Measurements from ENCODE around the gene OTUB1.

Gene OTUB1

DNA sequence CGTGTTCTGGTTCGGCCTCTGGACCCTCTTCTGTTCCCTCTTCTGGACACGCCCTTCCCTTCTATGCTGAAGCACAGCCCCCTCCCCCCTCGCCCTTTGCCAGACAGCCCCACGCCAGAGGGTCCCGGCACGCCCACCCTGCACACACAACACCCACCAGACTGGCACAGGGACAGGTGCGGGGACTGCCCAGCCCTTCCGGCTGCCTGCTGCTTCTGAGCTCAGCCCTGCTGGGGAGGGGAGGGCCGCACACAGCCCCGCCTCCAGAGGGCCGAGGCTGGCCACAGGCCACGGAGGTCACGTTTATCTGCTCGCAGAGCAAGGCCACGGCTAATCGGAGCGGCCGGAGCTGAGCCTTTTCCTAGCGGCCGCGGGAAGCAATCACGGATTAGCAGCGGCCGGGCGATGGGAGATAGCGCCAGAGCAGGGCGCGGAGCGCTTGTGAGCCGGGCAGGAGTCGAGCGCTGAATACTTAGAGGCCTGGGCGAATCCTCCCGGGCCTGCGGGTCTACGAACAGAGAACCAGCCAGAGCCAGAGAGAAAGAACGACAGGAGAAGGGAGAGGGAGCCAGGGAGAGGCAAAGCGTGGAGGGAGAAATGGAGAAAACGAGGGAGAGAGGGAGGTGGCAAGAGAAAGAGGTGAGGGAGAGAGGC lies 21.5 kb downstream of the OTUB1 start:
- Histone ChIP-seq H3K4me2 (ENCODE audit: low read depth, low read length, poor library complexity, severe bottlenecking) (no peak overlapping the region), H3K4me3 (ENCODE audit: insufficient read depth, low read length, poor library complexity, severe bottlenecking) (no peak overlapping the region), H3K27me3 (ENCODE audit: low read length) (no peaks in the 10 kb centered on the region), H3K9me3 (ENCODE audit: insufficient read depth, low read length) (peaks cover 10% of the 10 kb centered on the region; the same call in 1 of the 2 replicates), H2AFZ (ENCODE audit: low read depth, low read length, severe bottlenecking) (no peak overlapping the region), H3K79me2 (ENCODE audit: insufficient read depth, low read length) (no peaks in the 10 kb centered on the region), H3K27ac (ENCODE audit: low read depth, low read length) (no peak overlapping the region), H3F3A (ENCODE audit: insufficient read depth) (no peaks in the 10 kb centered on the region), H3K9me2 (replicated peaks; ENCODE audit: insufficient read depth, low read length) (no peaks in the 10 kb centered on the region), H4K20me1 (ENCODE audit: low read depth, low read length) (no peaks in the 10 kb centered on the region), H3K9ac (ENCODE audit: low read length) (no peak overlapping the region), H3K36me3 (ENCODE audit: low read length) (no peaks in the 10 kb centered on the region)
- TF ChIP-seq, protein P1, sequence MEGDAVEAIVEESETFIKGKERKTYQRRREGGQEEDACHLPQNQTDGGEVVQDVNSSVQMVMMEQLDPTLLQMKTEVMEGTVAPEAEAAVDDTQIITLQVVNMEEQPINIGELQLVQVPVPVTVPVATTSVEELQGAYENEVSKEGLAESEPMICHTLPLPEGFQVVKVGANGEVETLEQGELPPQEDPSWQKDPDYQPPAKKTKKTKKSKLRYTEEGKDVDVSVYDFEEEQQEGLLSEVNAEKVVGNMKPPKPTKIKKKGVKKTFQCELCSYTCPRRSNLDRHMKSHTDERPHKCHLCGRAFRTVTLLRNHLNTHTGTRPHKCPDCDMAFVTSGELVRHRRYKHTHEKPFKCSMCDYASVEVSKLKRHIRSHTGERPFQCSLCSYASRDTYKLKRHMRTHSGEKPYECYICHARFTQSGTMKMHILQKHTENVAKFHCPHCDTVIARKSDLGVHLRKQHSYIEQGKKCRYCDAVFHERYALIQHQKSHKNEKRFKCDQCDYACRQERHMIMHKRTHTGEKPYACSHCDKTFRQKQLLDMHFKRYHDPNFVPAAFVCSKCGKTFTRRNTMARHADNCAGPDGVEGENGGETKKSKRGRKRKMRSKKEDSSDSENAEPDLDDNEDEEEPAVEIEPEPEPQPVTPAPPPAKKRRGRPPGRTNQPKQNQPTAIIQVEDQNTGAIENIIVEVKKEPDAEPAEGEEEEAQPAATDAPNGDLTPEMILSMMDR (IDR thresholded peaks at IDR 0.05; ENCODE audit: insufficient read depth, low read length, poor library complexity, severe bottlenecking), result no peak
- TF ChIP-seq EZH2phosphoT487 (conservative IDR thresholded peaks at IDR 0.05; ENCODE audit: low read length), result no peak

DNA sequence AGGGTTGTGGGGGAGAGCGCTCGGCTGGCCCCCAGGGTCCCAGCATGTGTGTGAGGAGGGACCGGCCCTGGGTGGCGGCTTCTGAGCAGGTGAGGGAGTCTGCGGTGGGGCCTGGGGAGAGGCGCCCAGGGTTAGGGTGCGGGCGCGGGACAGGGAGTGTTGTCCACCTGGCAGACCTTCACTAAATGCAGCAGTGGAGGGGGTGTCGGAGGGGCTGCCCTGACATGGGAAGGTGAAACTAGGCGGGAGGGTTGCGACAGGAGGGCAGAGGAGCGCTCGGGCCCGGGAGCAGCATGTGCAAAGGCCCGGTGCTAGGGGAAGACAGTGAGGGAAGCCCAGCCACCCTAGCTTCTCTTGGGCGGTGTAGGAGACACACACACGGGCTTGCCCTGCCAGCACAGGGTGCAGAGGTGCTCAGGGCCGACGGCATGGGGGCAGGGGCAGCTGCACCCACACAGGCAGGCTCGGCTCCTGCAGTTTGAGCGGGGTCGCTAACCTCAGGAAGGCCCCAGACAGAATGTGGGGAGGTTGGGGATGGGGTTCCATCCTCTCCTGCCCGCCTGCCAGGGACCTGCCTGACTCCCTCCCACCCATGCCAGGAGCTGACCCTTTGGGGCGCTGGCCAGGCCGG lies 22.2 kb downstream of the OTUB1 start:
- Histone ChIP-seq H3F3A (ENCODE audit: insufficient read depth) (no peaks in the 10 kb centered on the region), H3K36me3 (ENCODE audit: low read length) (no peaks in the 10 kb centered on the region), H3K4me2 (ENCODE audit: low read depth, low read length, poor library complexity, severe bottlenecking) (no peak overlapping the region), H3K9me3 (ENCODE audit: insufficient read depth, low read length) (peaks cover 10% of the 10 kb centered on the region; the same call in 1 of the 2 replicates), H3K4me3 (ENCODE audit: insufficient read depth, low read length, poor library complexity, severe bottlenecking) (no peak overlapping the region), H3K27me3 (ENCODE audit: low read length) (no peaks in the 10 kb centered on the region), H2AFZ (ENCODE audit: low read depth, low read length, severe bottlenecking) (no peak overlapping the region), H3K9ac (ENCODE audit: low read length) (no peak overlapping the region), H3K27ac (ENCODE audit: low read depth, low read length) (no peak overlapping the region), H3K79me2 (ENCODE audit: insufficient read depth, low read length) (no peaks in the 10 kb centered on the region), H4K20me1 (ENCODE audit: low read depth, low read length) (no peaks in the 10 kb centered on the region), H3K9me2 (replicated peaks; ENCODE audit: insufficient read depth, low read length) (no peaks in the 10 kb centered on the region)
- no peak for TF ChIP-seq EZH2phosphoT487 (conservative IDR thresholded peaks at IDR 0.05; ENCODE audit: low read length)
- TF ChIP-seq, protein P1 (IDR thresholded peaks at IDR 0.05; ENCODE audit: insufficient read depth, low read length, poor library complexity, severe bottlenecking), result no peak

DNA sequence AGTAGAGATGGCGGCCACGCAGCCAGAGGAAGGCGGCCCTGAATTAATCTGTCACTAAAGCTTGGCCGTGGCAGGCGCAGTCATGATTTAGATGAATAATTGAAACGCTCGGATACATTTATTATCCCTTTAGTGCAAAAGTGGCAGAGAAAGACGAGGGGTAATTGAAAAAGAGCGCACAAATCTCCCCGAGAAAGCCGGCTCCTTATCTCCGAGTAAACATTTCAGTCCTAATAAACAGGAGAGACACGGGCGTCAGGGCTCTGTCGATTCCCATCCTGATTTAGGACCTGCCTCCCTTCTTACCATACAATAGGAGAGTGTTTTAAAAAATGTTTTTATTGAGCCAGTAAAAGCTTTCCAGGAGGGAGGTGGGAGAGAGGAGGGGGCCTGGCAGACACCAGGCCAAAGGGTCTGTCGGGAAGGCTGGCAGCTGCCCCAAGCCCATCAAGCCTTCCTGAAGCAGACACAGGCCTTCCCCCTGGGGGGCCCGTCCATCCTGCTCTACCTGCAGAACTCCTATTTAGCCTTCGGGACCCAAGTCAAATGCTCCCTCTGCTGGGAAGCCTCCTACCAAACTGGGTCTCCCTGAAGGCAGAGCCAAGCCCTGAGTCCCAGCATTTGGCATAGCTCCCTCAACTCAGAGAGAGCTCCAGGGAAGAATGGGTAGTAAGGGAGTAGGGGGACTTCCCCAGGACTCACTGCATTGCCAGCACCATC lies 22.8 kb downstream of the OTUB1 start:
- no peak for TF ChIP-seq EZH2phosphoT487 (conservative IDR thresholded peaks at IDR 0.05; ENCODE audit: low read length)
- TF ChIP-seq, protein P1 (IDR thresholded peaks at IDR 0.05; ENCODE audit: insufficient read depth, low read length, poor library complexity, severe bottlenecking), result no peak
- no peak overlapping the region for H3K4me3 ChIP-seq (ENCODE audit: insufficient read depth, low read length, poor library complexity, severe bottlenecking)
- H3K9me2 ChIP-seq (replicated peaks; ENCODE audit: insufficient read depth, low read length), result no peaks in the 10 kb centered on the region
- H4K20me1 ChIP-seq (ENCODE audit: low read depth, low read length), result no peaks in the 10 kb centered on the region
- no peak overlapping the region for H2AFZ ChIP-seq (ENCODE audit: low read depth, low read length, severe bottlenecking)
- H3K79me2 ChIP-seq (ENCODE audit: insufficient read depth, low read length), result no peaks in the 10 kb centered on the region
- no peak overlapping the region for H3K4me2 ChIP-seq (ENCODE audit: low read depth, low read length, poor library complexity, severe bottlenecking)
- H3K36me3 ChIP-seq (ENCODE audit: low read length), result no peaks in the 10 kb centered on the region
- H3F3A ChIP-seq (ENCODE audit: insufficient read depth), result no peaks in the 10 kb centered on the region
- no peak overlapping the region for H3K9ac ChIP-seq (ENCODE audit: low read length)
- H3K27ac ChIP-seq (ENCODE audit: low read depth, low read length), result no peak overlapping the region
- H3K27me3 ChIP-seq (ENCODE audit: low read length), result no peaks in the 10 kb centered on the region
- H3K9me3 ChIP-seq (ENCODE audit: insufficient read depth, low read length), result peaks cover 10% of the 10 kb centered on the region; the same call in 1 of the 2 replicates

Data from SU-DHL-6 (cell line).